Measurements from ENCODE around the gene FKBP2. TPM values are rescaled to one million over a fixed set of nuclear protein-coding genes. Genes with fewer than 3 reads are reported as not detected.

The FKBP2 gene
- total and polyA plus RNA-seq, 2 of the 13 experiments (the other 11 are each of a cell fraction or from before 2014, with no cell fraction given), result 30.1 to 53.3 TPM

DNA sequence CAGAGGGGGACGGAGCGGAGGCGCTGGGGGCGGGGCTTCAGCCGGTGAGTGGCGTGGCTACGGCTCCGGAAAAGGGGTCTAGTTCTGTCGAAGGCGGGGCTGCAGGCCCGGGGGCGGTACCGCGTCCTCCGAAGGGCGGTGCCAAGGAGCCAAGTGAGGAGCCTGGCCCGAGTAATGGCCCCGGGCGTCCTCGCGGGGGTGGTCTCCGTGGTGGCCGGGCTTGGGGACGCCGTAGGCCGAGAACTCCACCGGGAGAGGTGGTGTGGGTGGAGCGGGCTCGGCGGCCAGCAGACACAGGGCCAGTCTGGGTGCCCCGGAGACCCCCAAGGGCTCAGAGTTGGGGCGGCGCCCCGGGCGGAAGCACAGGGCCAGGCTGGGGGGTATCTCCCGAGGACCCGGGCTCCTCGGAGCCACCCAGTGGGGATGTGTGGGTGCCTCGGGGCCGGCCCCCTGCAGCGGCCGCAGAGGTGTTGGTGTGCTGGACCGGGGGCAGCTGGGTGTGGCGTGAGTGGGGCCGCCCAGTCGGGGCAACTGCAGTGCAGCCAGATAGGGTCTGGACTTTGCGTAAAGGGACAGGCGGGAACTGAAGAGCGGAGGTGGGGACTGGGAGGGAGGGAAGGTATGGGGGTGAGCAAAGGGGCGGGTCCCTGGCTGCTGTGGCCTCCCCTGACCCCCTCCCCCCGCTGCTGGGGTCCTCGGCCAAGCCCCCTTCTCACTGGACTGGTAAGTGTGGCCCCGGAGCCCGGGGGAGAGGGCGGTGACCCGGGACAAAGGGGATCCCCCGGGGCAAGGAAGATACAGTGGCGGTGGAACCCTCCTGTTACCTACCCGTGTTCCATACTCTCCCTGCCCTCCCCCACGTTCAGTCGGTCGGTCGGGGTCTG lies 838 bp downstream of the FKBP2 start (continued):
- TF ChIP-seq SNAI1 (CRISPR knock-in tag; IDR thresholded peaks at IDR 0.05; ENCODE audit: borderline replicate concordance) (0 out of 2 replicates have a peak, but pooled peaks have one; percentile 66), TBP (CRISPR knock-in tag; IDR thresholded peaks at IDR 0.05) (no peak), NFYB (CRISPR knock-in tag; IDR thresholded peaks at IDR 0.05) (peak; percentile 65), PLRG1 (conservative IDR thresholded peaks at IDR 0.05) (no peak), RBFOX2 (IDR thresholded peaks at IDR 0.05; ENCODE audit: low read depth, low read length) (peak; percentile 69), SMYD3 (CRISPR knock-in tag; IDR thresholded peaks at IDR 0.05) (no peak), TP53 (CRISPR knock-in tag; conservative IDR thresholded peaks at IDR 0.05) (no peak), ZSCAN22 (CRISPR knock-in tag; IDR thresholded peaks at IDR 0.05) (no peak), DNMT1 (CRISPR knock-in tag; IDR thresholded peaks at IDR 0.05) (no peak), JUNB (CRISPR knock-in tag; IDR thresholded peaks at IDR 0.05; ENCODE audit: borderline replicate concordance) (no peak), ZNF331 (CRISPR knock-in tag; IDR thresholded peaks at IDR 0.05) (0 out of 2 replicates have a peak, but pooled peaks have one; percentile 4), ZNF598 (CRISPR knock-in tag; IDR thresholded peaks at IDR 0.05; ENCODE audit: borderline replicate concordance) (peak; percentile 44; the same call in 1 of the 2 replicates), ZNF720 (CRISPR knock-in tag; IDR thresholded peaks at IDR 0.05) (no peak), POLR2A (IDR thresholded peaks at IDR 0.05; ENCODE audit: insufficient read depth in 1 of 2, low read depth in 2 of 2, low read length in 2 of 2) (peak in 1 of 2 experiments; percentile 44; a peak in 2 of 4 replicates), ZNF549 (CRISPR knock-in tag; IDR thresholded peaks at IDR 0.05) (0 out of 2 replicates have a peak, but pooled peaks have one; percentile 59), ZNF550 (CRISPR knock-in tag; IDR thresholded peaks at IDR 0.05; ENCODE audit: borderline replicate concordance) (0 out of 2 replicates have a peak, but pooled peaks have one; percentile 58)
- TF ChIP-seq, protein P1, sequence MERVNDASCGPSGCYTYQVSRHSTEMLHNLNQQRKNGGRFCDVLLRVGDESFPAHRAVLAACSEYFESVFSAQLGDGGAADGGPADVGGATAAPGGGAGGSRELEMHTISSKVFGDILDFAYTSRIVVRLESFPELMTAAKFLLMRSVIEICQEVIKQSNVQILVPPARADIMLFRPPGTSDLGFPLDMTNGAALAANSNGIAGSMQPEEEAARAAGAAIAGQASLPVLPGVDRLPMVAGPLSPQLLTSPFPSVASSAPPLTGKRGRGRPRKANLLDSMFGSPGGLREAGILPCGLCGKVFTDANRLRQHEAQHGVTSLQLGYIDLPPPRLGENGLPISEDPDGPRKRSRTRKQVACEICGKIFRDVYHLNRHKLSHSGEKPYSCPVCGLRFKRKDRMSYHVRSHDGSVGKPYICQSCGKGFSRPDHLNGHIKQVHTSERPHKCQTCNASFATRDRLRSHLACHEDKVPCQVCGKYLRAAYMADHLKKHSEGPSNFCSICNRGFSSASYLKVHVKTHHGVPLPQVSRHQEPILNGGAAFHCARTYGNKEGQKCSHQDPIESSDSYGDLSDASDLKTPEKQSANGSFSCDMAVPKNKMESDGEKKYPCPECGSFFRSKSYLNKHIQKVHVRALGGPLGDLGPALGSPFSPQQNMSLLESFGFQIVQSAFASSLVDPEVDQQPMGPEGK (CRISPR knock-in tag; IDR thresholded peaks at IDR 0.05), result no peak
- TF ChIP-seq, protein P2, sequence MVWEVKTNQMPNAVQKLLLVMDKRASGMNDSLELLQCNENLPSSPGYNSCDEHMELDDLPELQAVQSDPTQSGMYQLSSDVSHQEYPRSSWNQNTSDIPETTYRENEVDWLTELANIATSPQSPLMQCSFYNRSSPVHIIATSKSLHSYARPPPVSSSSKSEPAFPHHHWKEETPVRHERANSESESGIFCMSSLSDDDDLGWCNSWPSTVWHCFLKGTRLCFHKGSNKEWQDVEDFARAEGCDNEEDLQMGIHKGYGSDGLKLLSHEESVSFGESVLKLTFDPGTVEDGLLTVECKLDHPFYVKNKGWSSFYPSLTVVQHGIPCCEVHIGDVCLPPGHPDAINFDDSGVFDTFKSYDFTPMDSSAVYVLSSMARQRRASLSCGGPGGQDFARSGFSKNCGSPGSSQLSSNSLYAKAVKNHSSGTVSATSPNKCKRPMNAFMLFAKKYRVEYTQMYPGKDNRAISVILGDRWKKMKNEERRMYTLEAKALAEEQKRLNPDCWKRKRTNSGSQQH (CRISPR knock-in tag; IDR thresholded peaks at IDR 0.05; ENCODE audit: low read depth), result no peak; the same call in 1 of the 2 replicates
- TF ChIP-seq, protein P3, sequence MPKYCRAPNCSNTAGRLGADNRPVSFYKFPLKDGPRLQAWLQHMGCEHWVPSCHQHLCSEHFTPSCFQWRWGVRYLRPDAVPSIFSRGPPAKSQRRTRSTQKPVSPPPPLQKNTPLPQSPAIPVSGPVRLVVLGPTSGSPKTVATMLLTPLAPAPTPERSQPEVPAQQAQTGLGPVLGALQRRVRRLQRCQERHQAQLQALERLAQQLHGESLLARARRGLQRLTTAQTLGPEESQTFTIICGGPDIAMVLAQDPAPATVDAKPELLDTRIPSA (CRISPR knock-in tag; IDR thresholded peaks at IDR 0.05; ENCODE audit: borderline replicate concordance), result peak; percentile 76; the same call in 1 of the 2 replicates
- TF ChIP-seq, protein P4, sequence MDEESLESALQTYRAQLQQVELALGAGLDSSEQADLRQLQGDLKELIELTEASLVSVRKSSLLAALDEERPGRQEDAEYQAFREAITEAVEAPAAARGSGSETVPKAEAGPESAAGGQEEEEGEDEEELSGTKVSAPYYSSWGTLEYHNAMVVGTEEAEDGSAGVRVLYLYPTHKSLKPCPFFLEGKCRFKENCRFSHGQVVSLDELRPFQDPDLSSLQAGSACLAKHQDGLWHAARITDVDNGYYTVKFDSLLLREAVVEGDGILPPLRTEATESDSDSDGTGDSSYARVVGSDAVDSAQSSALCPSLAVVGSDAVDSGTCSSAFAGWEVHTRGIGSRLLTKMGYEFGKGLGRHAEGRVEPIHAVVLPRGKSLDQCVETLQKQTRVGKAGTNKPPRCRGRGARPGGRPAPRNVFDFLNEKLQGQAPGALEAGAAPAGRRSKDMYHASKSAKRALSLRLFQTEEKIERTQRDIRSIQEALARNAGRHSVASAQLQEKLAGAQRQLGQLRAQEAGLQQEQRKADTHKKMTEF (CRISPR knock-in tag; IDR thresholded peaks at IDR 0.05), result 0 out of 2 replicates have a peak, but pooled peaks have one; percentile 12
- TF ChIP-seq, protein P5, sequence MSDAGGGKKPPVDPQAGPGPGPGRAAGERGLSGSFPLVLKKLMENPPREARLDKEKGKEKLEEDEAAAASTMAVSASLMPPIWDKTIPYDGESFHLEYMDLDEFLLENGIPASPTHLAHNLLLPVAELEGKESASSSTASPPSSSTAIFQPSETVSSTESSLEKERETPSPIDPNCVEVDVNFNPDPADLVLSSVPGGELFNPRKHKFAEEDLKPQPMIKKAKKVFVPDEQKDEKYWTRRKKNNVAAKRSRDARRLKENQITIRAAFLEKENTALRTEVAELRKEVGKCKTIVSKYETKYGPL (CRISPR knock-in tag; IDR thresholded peaks at IDR 0.05), result no peak

Data from HepG2 (cell line).